Neuron (in vitro differentiated cells): Measurements from ENCODE around the gene TARS2.
A peak's percentile ranks its signal among the peaks of the same experiment; 100 is the strongest.

ENCODE experiments used
- H2AFZ ChIP-seq: one replicate; pipeline ENCODE4 v1.6.1; 2013; ENCODE audit warnings: low read depth, mild to moderate bottlenecking, inconsistent platforms, low read length, moderate library complexity
- H3K27me3 ChIP-seq: one replicate; pipeline ENCODE4 v1.6.1; 2013; ENCODE audit warnings: low read length; ENCODE audit not compliant: insufficient read depth
- H3K36me3 ChIP-seq: one replicate; pipeline ENCODE4 v1.6.1; 2013; ENCODE audit warnings: low read length; ENCODE audit not compliant: insufficient read depth
- H3K4me1 ChIP-seq: one replicate; pipeline ENCODE4 v1.6.1; 2013; ENCODE audit warnings: low read length; ENCODE audit not compliant: insufficient read depth
- H3K4me3 ChIP-seq: 2 replicates; pipeline ENCODE4 v1.5.1; 2013; ENCODE audit warnings: mild to moderate bottlenecking, low read length, moderate library complexity
- H3K9me3 ChIP-seq: one replicate; pipeline ENCODE4 v1.6.1; 2013; ENCODE audit warnings: low read length

Gene TARS2

DNA sequence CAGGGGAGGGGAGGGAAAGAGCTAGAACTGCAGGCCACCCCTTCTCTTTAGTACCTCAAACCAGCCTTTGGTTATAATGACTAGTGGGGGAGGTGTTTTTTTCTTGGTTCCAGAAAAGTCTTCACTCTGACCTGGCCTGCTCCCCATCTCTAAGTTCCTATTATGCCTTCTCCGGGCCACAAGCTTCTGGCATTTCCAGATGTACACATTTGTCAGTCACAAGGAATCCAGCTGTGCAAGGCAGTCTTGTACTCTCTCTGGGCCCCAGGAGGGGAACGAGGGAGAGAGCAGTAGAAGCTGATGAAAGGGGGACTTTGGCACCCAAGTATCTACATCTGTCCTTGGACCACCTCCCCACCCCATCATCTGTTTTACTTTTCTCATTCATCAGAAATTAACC, 25.6 kb downstream of the TARS2 start:
- H3K27me3 ChIP-seq = no peaks in the 10 kb centered on the region
- H3K9me3 ChIP-seq = no peaks in the 10 kb centered on the region
- H2AFZ ChIP-seq = no peak overlapping the region
- peaks cover 23% of the 10 kb centered on the region for H3K4me1 ChIP-seq
- H3K36me3 ChIP-seq = no peaks in the 10 kb centered on the region
- no peak overlapping the region for H3K4me3 ChIP-seq

DNA sequence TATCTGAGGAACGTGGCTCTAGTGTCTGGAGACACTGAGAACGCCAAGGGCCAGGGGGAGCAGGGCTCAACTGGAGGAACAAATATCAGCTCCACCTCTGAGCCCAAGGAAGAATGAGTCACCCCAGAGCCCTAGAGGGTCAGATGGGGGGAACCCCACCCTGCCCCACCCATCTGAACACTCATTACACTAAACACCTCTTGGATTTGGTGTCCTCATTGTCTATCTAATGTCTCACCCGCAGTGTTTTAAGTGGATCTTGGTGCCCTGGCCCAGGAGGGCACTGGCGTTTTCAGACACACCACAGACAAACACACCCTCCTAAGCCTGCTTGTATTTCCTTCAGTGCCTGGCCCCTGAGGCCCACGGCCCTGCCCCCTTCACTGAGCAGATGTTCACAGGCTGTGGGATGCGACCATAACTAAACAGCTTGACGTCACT, 26.2 kb downstream of the TARS2 start:
- Histone ChIP-seq H3K27me3 (no peaks in the 10 kb centered on the region), H3K4me1 (peaks cover 18% of the 10 kb centered on the region), H2AFZ (no peak overlapping the region), H3K36me3 (no peaks in the 10 kb centered on the region), H3K9me3 (no peaks in the 10 kb centered on the region), H3K4me3 (no peak overlapping the region)

DNA sequence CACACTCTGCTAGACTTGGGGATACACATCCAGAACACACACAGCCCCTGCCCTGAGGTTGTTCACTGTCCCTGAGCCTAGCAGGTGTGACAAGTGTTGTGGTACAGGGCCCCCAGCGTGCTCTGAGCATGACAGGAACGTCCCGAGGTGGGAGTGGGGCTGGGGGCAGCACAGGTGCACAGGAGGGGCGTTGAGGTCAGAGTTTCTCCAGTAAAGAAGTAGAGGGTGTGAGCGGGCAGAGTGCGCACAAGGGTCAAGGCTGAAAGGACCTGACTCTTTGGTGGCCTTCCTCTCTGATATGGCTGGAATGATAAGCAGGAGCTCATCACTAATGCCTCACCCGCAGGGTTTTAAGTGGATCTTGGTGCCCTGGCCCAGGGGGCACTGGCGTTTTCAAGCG, 27.0 kb downstream of the TARS2 start:
- Histone ChIP-seq H3K36me3 (no peaks in the 10 kb centered on the region), H3K27me3 (no peaks in the 10 kb centered on the region), H3K9me3 (no peaks in the 10 kb centered on the region), H3K4me3 (no peak overlapping the region), H2AFZ (no peak overlapping the region), H3K4me1 (peaks cover 9% of the 10 kb centered on the region)

DNA sequence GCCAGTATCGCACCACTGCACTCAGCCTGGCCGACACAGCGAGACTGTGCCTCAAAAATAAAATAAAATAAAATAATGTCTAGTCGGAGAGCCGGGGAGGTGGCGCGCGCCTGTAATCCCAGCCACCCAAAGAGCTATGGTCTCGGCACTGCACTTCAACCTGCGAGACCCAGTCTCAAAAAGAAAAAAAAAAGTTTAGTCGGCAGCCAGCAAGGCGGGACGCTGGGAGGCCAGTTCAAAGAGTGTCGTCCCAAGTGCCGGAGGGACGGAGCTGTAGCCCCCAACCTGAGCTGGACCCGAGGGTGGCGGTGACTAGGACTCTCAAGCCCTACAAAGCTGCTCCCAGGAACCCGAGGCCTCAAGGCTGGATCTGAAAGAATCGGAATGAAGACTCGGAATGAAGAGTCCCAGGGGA, 27.7 kb downstream of the TARS2 start:
- H3K4me3 ChIP-seq = peak overlapping the region; percentile 60
- H3K4me1 ChIP-seq = peaks cover 8% of the 10 kb centered on the region
- peak overlapping the region; percentile 63 for H2AFZ ChIP-seq
- no peaks in the 10 kb centered on the region for H3K36me3 ChIP-seq
- no peaks in the 10 kb centered on the region for H3K27me3 ChIP-seq
- H3K9me3 ChIP-seq = no peaks in the 10 kb centered on the region

DNA sequence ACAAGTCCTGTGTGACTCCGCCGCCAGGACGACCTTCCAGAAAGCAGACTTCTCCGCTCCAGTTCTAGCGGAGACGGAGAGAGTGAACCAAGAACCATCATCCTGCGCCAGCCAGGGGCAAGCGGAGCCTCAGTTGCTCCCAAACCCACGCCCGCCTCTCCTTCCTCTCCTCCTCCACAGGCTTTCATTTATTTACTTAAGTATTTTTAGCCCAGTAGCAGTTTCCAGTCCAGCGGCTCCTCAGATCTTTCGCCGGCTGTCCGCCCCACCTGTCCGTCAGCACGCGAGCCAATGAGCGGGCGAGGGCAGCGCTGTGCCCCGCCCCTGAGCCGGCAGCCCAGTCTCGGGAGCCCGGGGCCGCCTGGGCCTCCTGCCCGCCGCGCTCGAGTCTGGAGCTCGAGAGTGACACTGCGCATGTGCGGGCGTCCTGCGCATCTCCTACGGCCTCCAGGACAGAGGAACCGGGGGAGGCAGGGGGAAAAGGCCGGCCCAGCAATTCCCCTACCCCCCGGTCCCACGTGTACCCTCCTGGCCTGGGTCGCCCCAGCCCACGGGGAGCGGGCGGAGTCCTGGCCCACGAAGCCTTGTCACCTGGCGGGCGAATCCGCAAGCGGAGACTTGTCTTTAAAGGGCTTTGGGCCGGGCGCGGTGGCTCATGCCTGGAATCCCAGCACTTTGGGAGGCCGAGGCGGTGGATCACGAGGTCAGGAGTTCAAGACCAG, 28.3 kb downstream of the TARS2 start, which contains the start of gene FALEC:
FALEC (plus strand) TSS at position 425 of the 722 bp plus-strand sequence.
- H2AFZ ChIP-seq = peak within 1 kb of the TSS; percentile 63
- H3K4me3 ChIP-seq = peak within 1 kb of the TSS; percentile 60
- no peaks in the 10 kb centered on the region for H3K36me3 ChIP-seq
- H3K27me3 ChIP-seq = no peaks in the 10 kb centered on the region
- no peaks in the 10 kb centered on the region for H3K9me3 ChIP-seq
- H3K4me1 ChIP-seq = peaks cover 8% of the 10 kb centered on the region

DNA sequence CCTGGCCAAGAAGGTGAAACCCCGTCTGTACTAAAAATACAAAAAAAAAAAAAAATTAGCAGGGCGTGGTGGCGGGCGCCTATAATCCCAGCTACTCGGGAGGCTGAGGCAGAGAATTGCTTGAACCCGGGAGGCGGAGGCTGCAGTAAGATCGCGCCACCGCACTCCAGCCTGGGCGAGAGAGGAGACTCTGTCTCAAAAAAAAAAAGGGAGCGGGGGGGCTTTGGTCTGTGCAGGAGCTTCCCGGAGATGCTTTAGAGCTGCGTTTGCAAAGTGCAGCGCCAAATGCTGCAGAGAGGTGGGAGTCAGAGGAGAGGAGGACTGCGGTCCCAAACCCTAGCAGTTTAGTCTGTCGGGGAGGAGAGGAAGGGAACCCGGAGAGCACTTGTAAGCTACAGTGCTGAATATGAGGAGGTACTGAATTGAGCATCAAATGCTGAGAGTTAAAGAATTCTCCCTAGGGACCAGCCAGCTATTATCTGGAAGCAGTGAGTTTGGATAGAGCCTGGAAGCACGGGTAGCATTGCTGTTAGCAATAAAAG, 28.9 kb downstream of the TARS2 start:
- Histone ChIP-seq H3K27me3 (no peaks in the 10 kb centered on the region), H3K4me1 (peaks cover 8% of the 10 kb centered on the region), H3K36me3 (no peaks in the 10 kb centered on the region), H2AFZ (peak overlapping the region; percentile 63), H3K4me3 (peak overlapping the region; percentile 60), H3K9me3 (no peaks in the 10 kb centered on the region)

DNA sequence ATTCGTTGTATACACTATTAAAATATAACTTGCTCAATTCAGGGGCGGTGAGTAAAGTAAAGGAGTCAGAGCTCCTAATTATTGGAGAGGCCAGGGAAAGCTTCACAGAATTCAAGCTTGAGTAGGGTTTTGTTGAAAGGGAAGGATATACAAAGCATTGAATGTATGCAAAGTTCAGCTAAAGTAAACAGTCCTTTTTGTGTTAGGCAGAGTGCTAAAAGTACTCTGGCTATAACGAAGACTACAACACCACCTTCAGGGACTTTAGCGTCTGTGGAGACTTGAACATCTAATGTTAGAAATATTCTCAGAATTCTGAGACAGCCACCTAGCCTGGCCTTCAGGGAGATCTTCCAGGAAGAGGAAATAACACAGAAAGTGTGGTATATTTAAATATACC, 29.4 kb downstream of the TARS2 start:
- Histone ChIP-seq H3K27me3 (no peaks in the 10 kb centered on the region), H2AFZ (peak overlapping the region; percentile 63), H3K9me3 (no peaks in the 10 kb centered on the region), H3K4me1 (peaks cover 8% of the 10 kb centered on the region), H3K4me3 (peak overlapping the region; percentile 60), H3K36me3 (no peaks in the 10 kb centered on the region)

DNA sequence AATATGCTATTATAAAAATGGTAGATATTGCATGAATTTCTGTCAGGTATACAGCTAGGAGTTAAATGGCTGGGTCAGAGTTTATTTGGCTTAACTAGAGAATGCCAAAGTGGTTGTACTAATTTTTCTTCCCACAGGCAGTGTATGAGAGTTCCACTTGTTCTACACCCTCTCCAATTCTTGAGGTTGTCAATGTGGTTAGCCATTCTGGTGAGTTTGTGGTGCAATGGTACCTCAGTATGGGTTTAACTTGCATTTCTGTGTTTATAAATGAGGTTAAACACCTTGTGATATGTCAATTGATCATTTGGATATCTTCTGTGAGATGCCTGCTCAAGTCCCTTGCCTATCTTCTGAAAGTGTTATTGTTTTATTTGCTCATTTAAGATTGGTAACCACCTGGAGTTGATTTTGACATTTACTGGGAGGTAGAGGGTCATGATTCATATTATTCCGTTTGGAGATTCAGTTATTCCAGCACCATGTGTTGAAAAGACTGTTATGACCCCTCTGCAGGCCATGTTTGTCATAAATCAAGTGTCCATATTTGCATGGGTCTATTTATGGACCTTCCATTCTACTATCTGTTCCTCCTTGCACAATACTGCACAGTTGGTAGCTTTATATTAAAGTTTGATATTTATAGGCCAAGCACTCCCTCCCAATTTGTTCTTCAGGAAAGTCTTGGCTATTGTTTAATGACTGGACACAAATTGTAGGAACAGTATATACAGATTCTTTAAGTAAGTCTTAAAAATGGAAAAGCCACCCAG, 34.2 kb downstream of the TARS2 start:
- no peaks in the 10 kb centered on the region for H3K27me3 ChIP-seq
- H3K4me1 ChIP-seq = peaks cover 3% of the 10 kb centered on the region
- no peak overlapping the region for H2AFZ ChIP-seq
- no peaks in the 10 kb centered on the region for H3K9me3 ChIP-seq
- no peak overlapping the region for H3K4me3 ChIP-seq
- no peaks in the 10 kb centered on the region for H3K36me3 ChIP-seq

DNA sequence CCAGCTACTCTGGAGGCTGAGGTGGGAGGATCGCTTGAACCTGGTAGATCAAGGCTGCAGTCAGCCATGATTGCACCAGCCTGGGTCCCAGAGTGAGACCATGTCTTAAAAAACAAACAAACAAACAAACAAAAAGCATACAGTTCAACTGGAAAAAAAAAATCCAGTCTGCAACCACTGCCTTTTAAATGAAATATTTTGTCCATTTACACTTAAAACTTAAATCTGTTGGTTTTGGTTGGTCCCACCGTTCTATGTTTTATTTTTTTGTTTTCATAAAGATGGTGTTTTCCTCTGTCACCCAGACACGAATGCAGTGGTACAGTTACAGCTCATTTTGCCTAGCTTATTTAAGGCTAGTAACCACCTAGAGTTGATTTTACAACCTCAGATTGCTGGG, 38.1 kb downstream of the TARS2 start:
- Histone ChIP-seq H3K4me3 (no peak overlapping the region), H3K36me3 (no peaks in the 10 kb centered on the region), H3K27me3 (no peaks in the 10 kb centered on the region), H3K9me3 (no peaks in the 10 kb centered on the region), H3K4me1 (no peaks in the 10 kb centered on the region), H2AFZ (no peak overlapping the region)

DNA sequence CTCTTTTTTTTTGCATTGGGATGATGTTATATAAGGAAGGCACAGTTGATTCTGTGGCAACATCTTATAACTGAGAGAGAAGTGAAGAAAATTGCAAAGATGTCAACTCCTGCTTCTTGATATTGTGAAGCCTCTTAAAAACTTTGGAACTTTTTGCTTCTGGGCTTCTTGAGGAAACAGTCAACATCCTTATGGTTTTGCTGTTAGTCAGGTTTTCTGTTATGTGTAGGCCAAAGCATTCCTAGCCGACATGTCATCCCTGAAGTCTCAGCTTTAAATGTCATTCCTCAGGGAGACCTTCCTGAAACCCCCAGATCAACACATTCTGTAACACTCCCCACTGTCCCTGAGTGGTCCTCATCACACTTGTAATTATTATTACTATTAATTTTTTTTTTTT, 41.0 kb downstream of the TARS2 start:
- peaks cover 9% of the 10 kb centered on the region for H3K4me1 ChIP-seq
- no peaks in the 10 kb centered on the region for H3K9me3 ChIP-seq
- H3K36me3 ChIP-seq = no peaks in the 10 kb centered on the region
- H2AFZ ChIP-seq = no peak overlapping the region
- no peaks in the 10 kb centered on the region for H3K27me3 ChIP-seq
- H3K4me3 ChIP-seq = no peak overlapping the region

DNA sequence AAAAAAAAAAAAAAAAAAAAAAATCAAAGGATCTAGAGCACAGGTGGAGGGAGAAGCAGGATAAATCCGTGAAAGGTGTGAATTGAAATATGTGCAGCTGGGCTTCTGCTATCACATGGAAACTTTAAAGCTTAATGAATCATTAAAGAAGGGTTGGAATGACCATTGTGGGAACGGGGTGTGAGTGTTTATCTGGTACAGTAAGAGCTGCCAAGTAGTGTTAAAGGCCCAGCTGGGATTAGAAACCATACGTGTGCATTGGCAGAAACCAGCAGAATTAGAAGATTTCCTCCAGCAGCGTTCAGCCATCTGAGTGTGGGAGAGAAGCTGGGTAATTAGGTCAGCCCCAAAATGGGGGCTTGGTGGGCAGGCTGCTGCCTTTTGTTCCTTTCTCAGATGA, 41.8 kb downstream of the TARS2 start:
- Histone ChIP-seq H3K4me3 (no peak overlapping the region), H3K27me3 (no peaks in the 10 kb centered on the region), H2AFZ (no peak overlapping the region), H3K9me3 (no peaks in the 10 kb centered on the region), H3K4me1 (peaks cover 9% of the 10 kb centered on the region), H3K36me3 (no peaks in the 10 kb centered on the region)

DNA sequence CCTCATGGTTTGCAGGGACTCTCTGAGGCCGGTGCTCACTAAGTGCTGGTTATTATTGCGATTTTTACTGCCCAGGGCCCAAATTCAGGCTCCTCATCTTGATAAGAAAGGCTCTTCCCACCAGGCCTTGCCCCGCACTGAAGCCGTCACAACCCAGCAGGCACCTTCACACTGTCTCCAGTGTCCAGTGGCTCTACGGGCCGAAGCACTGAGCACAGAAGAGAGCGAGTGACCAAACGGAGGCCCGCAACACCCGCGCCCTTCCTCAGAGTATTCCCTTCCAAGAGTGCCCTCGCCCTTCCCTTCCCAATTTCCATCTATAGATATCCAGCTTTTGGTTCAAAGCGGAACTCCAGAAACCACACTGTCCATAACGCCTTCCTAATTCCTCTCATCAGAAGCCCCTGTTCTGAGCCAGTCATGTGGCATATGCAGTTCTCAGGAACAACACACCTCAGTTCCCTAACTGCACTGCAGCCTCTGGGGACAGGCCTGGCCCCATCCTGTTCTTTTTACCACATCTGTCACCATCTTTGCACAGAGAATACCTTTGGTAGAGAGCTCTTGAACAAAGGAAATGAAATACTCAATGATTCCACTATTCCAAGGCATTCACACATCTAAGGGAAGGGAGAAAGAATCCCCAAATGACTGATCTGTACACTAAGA, 43.4 kb downstream of the TARS2 start:
- Histone ChIP-seq H2AFZ (no peak overlapping the region), H3K9me3 (no peaks in the 10 kb centered on the region), H3K27me3 (no peaks in the 10 kb centered on the region), H3K36me3 (no peaks in the 10 kb centered on the region), H3K4me3 (no peak overlapping the region), H3K4me1 (peaks cover 9% of the 10 kb centered on the region)

DNA sequence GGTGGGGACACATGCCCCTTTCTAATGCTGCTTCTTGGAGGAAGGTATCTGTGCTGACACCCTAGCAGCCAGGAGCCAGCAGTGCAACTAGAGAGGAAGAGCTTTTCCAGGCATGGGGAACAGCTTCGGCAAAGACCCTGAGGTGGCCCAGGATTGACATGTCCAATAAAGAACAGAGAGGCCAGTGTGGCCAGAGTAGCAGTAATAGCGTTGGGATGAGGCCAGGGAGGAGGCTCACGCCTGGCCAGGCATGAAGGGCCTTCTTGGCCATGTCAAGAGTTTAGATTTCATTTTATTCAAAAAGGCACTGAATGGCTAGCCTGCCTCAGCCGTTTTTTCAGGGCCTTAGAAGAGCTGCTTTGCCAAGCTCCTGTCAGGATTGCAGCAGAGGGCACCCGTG, 45.6 kb downstream of the TARS2 start:
- H3K4me1 ChIP-seq = peaks cover 9% of the 10 kb centered on the region
- no peaks in the 10 kb centered on the region for H3K27me3 ChIP-seq
- no peaks in the 10 kb centered on the region for H3K9me3 ChIP-seq
- no peak overlapping the region for H3K4me3 ChIP-seq
- H2AFZ ChIP-seq = no peak overlapping the region
- H3K36me3 ChIP-seq = no peaks in the 10 kb centered on the region
